HG02943 (cell line): ENCODE results near the gene VANGL2.

Experiments used
- ATAC-seq: cut with Tn5 transposase; IDR thresholded peaks from one replicate; pipeline ENCODE4 v1.9.1; 2021; ENCODE audit warnings: mild to moderate bottlenecking, low read depth, moderate library complexity; ENCODE audit not compliant: unreplicated experiment

The VANGL2 gene

DNA sequence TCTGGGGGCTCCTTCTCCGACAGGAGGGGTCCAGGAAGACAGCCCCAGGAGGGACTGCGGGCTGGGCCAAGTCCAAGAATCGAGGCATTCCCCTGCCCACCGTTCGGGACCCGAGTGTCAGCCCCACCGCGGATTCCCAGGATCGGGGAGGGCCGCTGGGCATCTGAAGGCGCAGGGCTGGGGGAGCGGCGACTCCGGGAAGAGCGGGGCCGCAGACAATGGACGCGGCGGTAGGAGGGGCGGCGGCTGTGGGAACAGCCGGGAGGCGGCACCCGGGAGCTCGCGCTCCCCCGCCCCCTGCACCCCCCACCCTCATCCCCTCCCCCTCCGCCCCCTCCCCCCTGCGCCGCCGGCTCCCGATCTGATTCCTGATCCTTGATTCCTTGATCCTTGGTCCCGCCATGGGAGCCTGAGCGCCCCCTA is at the start of gene VANGL2:
TSS of gene VANGL2 (plus strand) at position 342 of the 423 bp plus-strand sequence. CDS start 15,274 bp downstream, outside the sequence.
- no peak for ATAC-seq

GRCh38 chr1:160351629-160352028 is 48.7 kb upstream of the VANGL2 start:
- no peak for ATAC-seq

DNA sequence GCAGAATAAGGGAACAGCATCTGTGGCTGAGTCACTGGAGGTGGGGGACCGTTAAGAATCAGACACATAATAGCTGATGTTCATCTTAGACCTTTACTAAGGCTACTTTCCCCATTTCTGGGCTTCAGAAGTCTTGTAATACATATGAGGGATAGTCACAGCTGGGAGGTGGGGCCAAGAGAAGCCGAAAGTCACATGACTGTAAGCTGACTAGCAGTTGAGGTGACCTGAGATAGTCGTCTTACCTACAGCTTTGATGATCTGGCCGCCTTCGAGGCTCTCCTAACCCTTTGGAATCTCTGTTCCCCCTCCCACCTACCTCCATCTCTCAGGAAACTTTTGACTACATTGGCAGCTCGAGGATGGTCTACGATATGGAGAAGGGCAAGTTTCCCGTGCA is 47.8 kb upstream of the VANGL2 start:
- no peak for ATAC-seq

GRCh38 chr1:160353223-160353622 is 47.1 kb upstream of the VANGL2 start:
- no peak for ATAC-seq

- ATAC-seq = no peak
Measured at GRCh38 chr1:160354388-160354985, 45.9 kb upstream of the VANGL2 start.

GRCh38 chr1:160357286-160358002 is 42.9 kb upstream of the VANGL2 start:
- ATAC-seq = no peak

DNA sequence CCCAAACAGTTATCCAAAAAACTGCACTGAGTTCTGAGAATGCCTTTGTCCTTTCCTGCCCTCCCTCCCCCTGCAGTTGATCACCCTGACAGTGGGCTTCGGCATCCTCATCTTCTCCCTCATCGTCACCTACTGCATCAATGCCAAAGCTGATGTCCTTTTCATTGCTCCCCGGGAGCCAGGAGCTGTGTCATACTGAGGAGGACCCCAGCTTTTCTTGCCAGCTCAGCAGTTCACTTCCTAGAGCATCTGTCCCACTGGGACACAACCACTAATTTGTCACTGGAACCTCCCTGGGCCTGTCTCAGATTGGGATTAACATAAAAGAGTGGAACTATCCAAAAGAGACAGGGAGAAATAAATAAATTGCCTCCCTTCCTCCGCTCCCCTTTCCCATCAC is 42.3 kb upstream of the VANGL2 start:
- ATAC-seq = no peak

GRCh38 chr1:160359559-160360226 is 40.7 kb upstream of the VANGL2 start:
- no peak for ATAC-seq

GRCh38 chr1:160360227-160360695 is 40.1 kb upstream of the VANGL2 start:
- no peak for ATAC-seq

DNA sequence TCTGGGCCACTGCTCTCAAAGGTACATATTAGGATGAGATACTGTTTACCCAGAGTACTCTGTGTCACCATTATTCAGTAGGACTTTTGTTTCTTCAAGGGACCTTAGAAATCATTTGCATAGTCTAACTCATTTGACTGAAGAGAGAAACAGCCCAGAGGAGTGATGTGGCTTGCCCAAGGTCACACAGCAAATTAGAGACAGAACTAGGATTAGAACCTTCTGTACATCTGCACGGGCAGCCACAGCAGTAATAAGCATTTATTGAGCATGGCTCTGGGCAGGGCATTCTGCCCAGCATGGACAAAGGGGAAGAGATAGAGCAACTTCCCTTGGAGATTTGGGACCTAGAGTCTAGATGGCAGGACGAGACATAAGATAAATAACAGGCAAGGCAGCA is 39.2 kb upstream of the VANGL2 start:
- no peak for ATAC-seq

DNA sequence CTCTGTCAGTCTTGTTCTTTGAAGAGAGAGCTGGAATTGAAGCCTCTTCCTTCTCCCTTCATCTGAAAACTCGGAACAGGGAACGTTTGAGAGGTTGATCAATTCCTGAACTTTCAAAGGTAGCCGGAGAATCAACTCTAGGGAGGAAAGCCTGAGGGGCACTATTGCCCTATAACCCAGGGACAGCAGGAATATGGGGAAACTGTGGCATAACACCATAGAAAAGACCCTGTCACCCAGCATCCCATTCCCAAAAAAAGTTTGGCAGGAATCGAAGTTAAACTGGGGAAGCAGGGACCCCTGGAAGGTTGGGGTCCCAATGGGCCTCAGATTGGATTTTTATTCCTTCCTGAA is 38.6 kb upstream of the VANGL2 start:
- no peak for ATAC-seq

DNA sequence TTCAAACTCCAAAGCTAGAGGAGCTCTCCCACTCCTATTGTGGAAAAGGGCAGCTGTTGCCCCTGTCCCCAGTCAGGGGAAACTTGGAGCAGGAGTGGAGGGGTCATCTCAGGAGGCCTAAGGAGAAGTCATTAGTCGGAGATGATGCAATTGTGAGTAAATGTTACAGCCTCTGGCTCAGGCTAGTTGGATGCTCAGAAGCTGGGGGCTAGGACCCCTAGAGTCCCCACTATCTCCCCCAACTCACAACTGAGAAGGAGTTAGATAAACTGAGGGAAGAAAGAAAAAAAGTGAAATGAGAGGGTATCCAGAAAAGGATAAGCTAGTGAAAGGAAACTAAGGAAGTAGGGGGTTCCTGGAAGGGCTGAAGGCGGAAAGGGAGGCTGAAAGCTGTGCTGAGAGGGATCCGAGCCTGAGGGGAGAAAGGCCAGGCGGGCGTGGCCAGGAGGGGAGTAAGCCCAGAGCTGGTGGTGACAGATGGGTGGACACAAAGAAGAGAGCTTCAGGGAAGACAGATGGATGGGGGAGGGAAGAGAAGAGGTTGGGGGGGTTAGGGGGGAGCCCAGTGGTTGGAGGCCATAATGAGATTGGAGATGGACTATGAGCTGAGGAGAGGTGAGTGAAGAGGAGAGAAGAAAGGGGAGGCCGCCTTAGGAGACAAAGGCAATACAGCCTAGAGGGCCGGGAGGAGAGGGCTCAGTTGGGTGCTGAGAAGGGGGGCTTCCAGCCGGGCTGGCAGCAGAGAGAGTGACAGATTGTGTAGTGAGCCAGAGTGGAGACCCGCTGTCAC is 38.0 kb upstream of the VANGL2 start:
- ATAC-seq = no peak

- ATAC-seq = no peak
Measured at GRCh38 chr1:160363010-160363409, 37.4 kb upstream of the VANGL2 start.

DNA sequence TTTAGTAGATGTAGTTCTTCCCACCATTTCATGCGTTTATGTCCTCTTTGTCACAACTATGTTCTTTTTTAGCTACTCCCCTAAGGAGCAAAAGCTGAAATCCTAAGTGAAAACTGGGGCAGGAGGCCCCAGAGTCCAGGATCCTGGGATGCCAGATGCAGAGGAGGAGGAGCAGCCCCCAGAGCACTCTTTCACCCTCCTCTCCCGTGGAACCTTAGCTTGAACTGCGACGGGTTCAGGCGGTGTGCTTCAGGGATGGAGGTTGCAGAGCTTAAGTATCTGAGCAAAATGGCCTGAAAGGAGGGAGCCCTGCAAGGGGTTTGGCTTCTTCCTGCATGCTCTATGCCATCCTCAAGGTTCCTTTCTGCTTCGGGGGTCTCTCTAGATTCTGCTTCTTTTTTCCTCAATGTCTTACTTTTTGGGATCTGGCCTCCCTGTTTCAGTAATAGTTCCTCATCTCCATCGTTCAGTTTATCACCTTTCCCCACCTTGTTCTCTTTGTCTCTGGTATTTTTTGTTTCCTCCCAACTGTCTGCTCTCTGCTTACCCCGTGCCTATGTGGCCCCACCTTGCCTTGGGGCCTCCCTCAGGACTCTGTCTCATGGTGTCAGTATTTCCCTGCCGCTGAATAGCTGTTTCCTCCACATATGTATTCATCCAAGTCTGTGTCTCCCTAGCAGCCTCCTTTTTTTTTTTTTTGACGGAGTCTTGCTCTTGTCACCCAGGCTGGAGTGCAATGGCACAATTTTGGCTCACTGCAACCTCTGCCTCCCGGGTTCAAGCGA is 36.2 kb upstream of the VANGL2 start:
- no peak for ATAC-seq

- ATAC-seq = no peak
Measured at GRCh38 chr1:160365325-160365724, 35.0 kb upstream of the VANGL2 start.

DNA sequence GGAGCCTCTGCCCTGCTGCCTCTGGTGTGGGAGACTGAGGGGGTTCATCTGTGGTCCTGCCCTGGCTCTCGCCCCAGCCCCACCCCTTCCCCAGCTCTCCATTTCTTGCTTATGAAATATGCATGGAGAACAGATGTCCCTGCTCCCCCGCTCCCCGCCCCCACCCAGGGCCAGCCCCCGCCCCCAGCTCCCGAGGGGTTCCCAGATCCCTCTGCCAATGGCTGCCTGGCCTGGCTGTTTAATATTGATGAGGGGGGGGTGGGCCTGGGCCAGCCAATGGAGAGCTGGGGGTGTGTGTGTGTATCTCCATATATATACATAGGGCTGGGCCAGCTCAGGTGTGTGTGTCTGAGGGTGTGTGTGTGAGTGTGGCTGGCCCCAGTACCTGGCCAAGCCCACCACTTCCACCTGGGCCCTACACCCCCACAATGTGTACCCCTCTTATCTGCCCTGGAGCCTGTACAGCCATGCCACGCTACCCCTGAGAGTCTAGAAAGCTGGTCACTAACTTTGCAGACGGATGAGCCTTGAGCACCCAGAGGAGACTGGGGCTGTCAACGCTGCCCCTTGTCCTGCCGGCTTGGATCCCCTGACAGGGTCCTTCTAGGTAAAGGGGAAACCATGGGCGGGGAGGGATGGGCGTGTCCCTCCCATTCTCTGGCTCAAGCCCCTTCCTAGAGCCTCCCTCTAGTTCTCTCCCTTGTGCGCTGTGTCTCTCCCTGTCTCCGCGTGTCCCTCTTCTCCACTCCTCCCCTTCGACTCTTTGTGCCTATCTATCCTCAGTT is 33.4 kb upstream of the VANGL2 start, which contains the start of gene NHLH1:
TSS of gene NHLH1 (plus strand) at position 341 of the 785 bp plus-strand sequence. CDS start 3,661 bp downstream, outside the sequence.
- ATAC-seq = no peak

DNA sequence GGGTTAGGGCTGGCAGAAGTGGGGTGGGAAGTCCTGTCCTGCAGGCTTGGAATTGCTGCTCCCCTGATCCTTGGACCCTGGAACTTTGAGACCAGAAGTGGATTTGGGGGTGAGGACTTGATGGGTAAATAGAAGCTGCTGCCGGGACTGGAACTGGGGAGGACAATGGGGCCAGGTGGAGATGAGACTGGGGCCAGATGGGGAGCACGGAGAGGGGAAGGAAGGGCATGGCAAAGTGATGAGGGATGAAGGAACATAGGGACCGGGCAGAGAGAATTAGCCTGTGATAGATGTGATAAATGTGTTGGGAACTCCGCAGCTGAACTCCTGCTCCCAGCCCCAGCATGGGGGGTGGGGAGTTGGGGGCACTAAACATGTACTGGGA is 32.9 kb upstream of the VANGL2 start:
- ATAC-seq = no peak

DNA sequence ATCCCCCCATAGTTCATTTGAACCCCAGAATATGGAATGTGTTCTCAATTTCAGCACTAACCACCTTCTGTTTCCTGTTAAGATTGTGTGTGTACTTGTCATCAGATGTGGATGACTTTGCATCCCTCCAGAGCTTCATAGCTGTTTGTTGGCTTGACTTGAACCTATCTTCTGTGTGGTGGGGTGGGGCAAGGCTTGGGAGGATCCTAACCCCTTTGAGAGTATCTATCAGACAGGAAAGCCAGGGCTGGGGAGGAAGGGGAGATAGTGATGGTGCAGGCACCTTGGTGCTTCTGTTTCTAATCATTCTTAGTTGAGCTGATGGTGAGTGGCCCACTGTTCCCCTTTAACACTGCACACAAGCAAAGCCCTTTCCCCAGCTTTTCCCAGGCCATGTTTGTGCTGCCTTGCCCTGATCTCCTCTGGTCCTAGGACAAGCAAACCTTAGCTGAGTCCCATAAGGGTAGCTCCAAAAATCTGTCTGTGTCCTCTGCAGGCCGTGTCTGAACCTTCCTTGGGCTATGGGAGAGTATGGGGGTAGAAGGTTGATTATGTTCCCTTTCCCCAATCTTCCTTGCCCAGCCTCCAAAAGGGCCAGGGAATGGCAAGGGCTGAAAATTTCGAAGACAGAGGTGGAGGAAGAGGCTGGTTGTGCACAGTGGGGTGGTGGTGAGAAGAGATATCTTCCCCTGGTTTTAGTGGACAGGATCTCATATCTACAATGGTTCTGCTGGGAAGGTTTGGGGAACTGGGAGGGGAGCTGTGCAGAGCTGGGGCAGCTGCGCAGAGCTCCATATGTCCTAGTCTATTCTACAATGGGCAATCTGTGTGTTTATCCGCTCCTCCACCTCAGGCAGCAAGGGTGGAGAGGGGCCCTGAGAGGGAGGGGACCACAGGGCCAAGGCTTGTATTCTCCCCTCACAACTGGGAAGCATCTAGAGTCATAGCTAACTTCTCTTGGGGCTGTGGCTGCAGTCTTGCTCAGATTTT is 32.1 kb upstream of the VANGL2 start:
- ATAC-seq = no peak
